DOHH2 (cell line): ENCODE measurements around the gene AHNAK.

Source experiments
- EZH2phosphoT487 ChIP-seq: fragments of 200-600 bp; sonication (generic); IDR thresholded peaks from 2 replicates; pipeline ENCODE4 v1.6.1; 2017; ENCODE audit warnings: borderline replicate concordance, mild to moderate bottlenecking, antibody characterized with exemption, low read length, moderate library complexity, mixed read lengths
- TF ChIP-seq, protein P1 (sequence below): fragments of 200-600 bp; sonication (generic); IDR thresholded peaks from one replicate; pipeline ENCODE4 v1.5.1; 2014; ENCODE audit warnings: antibody characterized with exemption, mild to moderate bottlenecking, low read depth, low read length; ENCODE audit not compliant: poor library complexity, severe bottlenecking

GRCh38 chr11:62404901-62405300 is 141.7 kb downstream of the AHNAK start:
- TF ChIP-seq, protein P1, sequence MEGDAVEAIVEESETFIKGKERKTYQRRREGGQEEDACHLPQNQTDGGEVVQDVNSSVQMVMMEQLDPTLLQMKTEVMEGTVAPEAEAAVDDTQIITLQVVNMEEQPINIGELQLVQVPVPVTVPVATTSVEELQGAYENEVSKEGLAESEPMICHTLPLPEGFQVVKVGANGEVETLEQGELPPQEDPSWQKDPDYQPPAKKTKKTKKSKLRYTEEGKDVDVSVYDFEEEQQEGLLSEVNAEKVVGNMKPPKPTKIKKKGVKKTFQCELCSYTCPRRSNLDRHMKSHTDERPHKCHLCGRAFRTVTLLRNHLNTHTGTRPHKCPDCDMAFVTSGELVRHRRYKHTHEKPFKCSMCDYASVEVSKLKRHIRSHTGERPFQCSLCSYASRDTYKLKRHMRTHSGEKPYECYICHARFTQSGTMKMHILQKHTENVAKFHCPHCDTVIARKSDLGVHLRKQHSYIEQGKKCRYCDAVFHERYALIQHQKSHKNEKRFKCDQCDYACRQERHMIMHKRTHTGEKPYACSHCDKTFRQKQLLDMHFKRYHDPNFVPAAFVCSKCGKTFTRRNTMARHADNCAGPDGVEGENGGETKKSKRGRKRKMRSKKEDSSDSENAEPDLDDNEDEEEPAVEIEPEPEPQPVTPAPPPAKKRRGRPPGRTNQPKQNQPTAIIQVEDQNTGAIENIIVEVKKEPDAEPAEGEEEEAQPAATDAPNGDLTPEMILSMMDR: no peak
- TF ChIP-seq EZH2phosphoT487: no peak
